Iris pigment epithelial cell (primary cell): ENCODE results near the gene MASP1.

Experiments used
- DNase-seq: peaks from one replicate; pipeline ENCODE4 v3.0.0-alpha.2; 2011; ENCODE audit warnings: low read depth

The MASP1 gene

DNA sequence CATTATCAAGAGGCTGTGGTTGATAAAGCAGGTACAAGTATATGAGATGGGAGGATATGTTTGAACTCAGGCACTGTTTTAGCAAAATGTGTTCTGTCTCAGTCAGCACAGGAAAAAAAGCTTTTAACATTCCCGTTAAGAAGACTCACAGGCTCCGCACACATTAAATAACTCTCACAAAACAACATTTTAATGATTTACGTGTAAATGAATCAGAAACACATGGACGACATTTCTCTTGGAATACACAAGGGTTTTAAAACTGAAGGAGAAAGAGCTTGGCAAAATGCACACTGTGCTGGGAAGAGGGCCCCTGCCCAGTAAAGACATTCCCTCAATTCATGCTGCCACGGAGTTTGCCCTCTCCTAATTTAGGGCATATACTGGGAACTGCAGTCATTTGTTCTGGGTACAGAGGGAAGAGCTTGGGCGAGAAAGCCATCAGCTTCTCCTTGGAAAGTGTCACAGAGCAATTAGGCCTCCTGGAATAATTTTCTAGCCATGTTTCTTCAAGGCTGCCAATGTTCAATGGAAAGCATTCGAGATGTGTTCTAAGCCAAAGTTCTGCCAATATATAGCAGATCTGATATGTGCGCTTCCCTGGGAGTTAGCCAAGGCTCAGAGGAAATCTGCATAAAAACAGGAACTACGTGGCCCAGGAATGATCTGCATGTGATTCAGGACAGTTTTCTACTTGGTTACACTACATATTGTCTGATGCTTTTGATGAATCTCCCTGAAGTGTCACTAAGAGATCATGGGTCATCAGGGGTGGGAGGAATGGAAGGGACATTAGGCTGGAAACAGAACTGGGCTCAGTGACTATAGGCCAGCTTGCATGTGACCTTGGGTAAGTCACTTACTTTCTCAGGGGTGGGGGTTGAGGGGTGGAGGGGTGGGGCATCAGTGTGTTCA lies 2.2 kb upstream of the MASP1 start:
- DNase-seq: no peak

- DNase-seq: no peak
These were observed 1.3 kb upstream of the MASP1 start for GRCh38 chr3:187292631-187293515.

GRCh38 chr3:187292181-187292580 lies 644 bp upstream of the MASP1 start:
- DNase-seq: no peak

GRCh38 chr3:187291001-187291511 lies 481 bp downstream of the MASP1 start:
- peak; percentile 54 for DNase-seq

DNA sequence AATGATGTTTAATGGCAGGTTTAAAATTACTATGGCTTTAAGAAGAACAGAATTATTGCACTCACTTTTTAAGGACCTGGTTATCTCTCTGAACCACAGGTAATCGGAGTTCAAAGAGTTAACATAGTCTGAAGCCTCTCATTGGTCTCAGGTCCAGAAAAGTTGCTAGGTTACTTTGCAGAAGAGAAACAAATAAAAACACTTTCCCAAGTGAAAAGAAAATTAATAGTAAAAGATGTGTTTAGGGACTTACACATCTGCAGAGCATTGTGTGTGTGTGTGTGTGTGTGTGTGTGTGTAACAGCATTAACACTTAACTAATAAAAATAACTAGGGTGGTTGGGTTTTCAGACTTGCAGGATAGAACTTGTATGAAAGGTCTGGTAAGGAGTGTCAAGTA lies 1.0 kb downstream of the MASP1 start:
- DNase-seq: no peak

DNA sequence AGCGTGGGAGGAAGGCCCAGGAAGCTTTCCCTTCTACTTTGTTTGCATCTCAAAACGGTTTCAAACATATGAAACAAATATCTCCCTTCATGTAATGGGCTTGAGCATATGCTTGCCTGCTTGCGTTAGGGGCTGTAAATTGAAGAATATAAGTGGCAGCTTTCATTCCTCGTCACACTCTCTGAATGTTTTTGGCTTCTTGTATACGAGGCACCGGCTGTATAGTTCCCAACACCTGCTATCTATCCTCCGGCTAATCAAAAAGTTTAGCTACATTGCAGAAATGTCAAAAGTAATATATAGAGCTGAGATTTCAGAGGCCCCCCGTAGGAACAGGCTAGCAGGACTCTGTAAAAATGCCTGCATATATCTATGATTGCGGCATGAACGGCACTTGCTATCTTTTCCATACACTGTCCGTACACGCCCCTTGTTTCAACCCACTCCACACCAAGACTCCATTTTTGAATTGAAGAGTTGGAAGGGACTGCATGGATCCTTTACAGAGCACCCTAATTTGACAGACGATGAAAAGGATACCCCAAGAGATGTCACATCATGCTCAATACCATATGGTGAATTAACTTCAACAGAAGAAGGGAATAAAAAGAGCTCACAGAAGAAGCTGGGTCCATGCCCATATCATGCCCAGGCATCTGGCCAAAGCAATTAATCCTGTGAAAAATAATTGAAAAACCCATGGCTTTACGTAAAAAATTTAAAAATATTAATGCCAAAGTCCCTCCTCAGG lies 2.5 kb downstream of the MASP1 start:
- DNase-seq: no peak

- no peak for DNase-seq
These were observed 3.2 kb downstream of the MASP1 start for GRCh38 chr3:187288131-187288854.

GRCh38 chr3:187287256-187287655 lies 4.3 kb downstream of the MASP1 start:
- no peak for DNase-seq

DNA sequence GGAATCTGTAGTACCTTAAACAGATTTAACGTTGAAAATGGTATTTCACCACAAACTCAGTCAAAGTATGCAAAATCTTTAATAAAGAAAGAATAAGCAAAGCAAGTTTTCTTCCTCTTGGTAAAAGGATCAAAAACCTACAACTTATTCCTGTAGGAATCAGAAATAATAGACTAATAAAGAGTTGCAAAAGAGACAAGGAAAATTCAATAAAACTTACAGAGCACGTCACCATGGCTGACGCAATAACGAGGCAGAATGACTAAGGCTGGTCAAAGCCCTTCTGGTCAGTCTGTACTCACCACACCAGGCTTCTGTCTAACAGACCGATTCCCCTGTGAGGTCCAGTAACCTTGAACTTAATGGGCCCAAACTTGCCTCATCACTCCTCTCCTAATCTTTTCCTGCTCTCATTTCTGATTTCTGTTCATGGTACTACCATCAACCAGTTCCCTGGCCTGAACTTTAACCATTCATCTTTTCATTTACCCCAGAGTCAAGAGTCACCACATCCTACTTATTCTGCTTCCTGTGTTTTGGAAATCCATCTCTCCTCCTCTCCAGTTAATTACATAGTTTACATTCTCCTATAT lies 5.0 kb downstream of the MASP1 start:
- DNase-seq: peak; percentile 96

DNA sequence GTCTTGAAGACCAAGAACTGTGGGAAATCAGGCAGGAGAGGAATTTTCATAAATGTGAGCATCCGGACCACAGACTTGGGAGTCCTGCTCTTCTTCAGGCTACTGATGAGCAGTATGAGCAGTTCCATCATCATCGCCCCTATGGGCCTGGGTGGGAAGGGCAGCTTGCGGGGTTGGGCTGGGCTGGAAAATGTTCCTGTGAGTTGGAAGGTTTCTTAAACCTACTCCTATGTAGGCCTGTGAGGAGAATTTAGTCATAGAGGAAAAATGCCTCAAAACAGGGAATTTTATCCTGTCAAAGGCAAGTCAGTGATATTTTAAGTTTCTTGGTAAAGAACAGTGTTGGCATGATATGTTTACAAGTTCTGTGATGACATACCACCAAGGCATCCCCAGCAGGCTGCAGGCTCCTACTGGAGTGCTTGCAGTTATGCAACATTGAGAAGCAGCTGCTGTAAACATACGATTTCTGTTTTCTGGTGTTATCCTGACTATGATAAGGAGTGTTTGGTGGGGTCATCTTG lies 10.3 kb downstream of the MASP1 start:
- DNase-seq: peak; percentile 95

- no peak for DNase-seq
These were observed 10.9 kb downstream of the MASP1 start for GRCh38 chr3:187280644-187281043.

GRCh38 chr3:187277129-187277462 lies 14.4 kb downstream of the MASP1 start:
- no peak for DNase-seq

DNA sequence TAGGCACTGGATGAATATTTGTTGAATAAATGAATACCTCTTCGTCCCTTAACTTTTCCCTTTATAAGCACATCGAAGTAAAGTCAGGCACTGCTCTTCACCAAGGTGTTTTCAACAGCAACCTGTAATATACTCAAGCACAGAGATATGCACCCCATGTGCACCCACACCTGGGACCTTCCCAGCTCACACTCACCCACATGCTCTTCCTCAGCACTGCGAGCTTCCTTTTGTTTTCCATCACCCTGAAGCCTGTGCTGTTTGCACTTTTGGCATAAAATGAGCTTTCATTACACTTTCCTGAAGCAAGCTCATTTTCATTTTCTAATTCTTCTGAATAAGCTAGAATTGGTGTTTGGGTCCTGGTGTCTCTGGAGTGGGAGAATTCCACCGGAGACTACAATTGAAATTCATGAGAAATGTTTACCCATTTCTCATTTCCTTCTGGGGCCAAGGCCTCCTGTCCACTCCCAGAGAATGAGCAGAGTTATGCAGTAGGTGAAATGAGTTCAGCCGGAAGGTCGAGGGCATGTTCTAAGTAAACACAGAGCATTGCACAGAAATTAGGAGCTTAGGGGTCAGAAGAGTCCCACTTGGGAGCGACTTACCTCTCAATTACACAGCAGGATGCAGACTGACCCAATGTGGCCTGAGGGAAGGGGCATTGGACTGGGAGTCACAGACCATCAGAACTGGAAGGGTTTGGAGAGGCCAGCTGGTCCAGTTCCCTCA lies 15.0 kb downstream of the MASP1 start:
- DNase-seq: no peak

- no peak for DNase-seq
These were observed 16.6 kb downstream of the MASP1 start for GRCh38 chr3:187274977-187275338.

GRCh38 chr3:187274315-187274976 lies 17.1 kb downstream of the MASP1 start:
- DNase-seq: no peak

GRCh38 chr3:187271582-187271981 lies 20.0 kb downstream of the MASP1 start:
- DNase-seq: no peak

- DNase-seq: no peak
These were observed 22.1 kb downstream of the MASP1 start for GRCh38 chr3:187269486-187269885.

- peak; percentile 67 for DNase-seq
These were observed 24.2 kb downstream of the MASP1 start for GRCh38 chr3:187267306-187267705.

- DNase-seq: no peak
These were observed 24.8 kb downstream of the MASP1 start for GRCh38 chr3:187266691-187267090.
